GM21367 (cell line): ENCODE data around the gene PDPK1.
"Not testable (repeated sequence)": the region's sequence is repeated elsewhere in the genome, so short reads cannot be mapped to it uniquely, and the experiment has no call there.

Source experiments
- ATAC-seq: cut with Tn5 transposase; IDR thresholded peaks from one replicate; pipeline ENCODE4 v1.9.1; 2021; ENCODE audit not compliant: unreplicated experiment

Gene PDPK1

DNA sequence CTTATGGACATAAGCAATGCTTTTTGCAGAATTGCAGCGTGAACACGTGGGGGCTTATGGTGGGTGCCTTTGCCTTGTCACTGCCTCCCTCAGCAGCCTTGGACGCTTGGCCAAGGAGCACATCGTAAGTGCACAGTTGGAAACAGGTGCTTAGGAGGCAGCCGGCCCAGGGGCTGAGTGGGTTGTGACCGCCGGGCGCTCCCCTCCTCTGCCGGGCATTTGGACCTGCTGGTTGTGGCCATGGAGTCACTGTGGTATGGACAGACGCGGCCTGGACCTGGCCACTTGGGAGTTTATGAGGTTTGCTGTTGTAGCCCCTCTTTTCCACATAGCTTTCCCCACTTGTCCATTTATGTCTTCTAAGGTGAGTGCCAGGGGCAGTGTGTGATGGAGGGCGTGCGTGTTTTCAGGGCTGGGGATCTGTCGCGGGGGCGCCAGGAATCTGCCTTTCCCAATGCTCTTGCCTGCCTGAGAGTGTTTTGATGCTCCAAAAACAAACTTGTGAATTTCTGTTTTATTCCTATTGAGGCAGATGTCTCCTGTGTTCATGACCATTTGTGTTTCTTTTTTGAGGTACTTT lies 49.2 kb downstream of the PDPK1 start:
- no peak for ATAC-seq

DNA sequence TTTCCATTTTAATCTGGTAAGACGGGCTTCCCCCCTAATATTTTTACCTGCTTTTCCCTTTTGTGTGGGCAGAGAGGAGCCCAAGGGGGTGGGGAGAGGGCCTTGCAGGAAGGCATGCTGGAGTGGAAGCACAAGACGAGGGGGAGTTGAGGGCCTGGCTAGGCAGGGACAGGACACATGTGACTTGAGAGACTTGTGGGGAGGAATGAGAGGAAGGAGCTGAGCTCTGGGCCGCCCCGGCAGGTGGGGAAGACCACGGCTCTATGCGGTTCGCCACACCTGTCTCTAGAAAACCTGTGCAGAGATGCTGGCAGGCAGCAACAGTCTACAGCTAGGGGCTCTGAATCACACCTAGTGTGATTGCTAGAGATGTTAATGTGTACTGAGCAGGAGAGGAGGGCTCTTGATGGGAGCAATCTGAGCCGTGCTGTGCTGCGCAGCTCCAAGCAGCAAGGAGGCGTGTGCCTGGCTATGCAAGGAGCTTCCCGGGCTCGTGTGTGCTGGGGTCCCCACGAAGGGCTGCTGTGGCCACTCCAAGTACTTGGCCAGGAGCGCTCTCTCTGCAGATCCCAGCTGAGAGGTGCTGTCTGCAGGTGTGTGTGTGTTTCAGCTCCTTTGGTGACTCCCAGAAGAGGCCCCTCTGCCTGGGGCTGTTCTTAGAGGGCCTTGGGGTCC lies 50.2 kb downstream of the PDPK1 start:
- ATAC-seq: no peak

DNA sequence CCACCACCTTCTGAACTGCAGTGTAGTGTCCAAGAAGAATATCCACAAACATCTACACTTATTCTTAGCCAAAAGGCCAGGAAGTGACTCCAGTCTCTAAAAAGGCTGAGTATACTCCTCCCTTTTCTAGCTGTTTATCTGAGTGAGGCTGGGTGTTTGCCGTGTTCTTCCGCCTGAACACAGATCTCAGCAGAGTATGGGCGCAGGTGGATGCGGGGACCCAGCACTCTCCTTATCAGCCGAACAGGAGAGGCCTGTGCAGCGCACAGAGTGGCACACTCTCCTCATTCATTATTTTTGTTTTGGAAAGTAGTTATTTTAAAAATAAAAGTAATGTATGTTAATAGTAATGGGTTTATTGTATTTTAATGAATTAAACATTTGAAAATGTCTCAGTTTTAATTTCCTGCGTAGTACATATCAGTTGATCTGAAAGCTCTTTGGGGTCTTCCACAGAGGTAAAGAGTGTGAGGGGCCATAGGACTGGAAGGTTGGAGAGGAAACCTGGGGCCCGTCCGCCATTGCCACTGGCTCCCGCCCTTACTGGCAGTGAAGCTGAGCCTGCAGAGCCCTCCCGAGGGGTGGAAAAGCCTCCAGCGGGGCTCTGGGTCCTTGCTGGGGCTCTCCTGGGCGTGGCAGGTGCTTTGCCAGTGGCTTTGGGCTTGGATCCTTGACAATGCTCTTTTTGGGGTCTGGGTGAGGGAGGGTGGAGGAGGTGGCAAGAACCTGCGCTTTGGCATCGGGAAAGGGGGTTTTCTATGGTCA lies 53.8 kb downstream of the PDPK1 start:
- no peak for ATAC-seq

DNA sequence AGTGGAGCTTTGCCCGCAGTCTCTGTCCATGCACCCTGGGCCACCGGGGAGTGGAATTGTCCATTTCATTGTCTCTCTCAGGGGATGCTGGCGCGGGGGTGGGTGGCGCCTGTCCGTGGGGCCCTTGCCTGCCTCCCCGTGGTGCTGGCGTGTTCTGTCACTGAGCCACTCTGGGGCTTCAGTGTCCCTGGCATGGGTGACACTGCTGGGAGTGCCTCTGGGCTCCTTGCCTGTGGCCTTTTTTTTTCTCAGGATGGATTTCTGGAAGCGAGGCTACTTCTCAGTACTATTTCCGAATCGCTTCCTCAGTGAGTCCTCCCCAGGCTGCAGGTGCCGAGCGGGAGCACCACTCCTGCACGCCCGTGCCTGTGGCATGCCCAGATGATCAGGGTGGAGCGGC lies 55.0 kb downstream of the PDPK1 start:
- no peak for ATAC-seq

DNA sequence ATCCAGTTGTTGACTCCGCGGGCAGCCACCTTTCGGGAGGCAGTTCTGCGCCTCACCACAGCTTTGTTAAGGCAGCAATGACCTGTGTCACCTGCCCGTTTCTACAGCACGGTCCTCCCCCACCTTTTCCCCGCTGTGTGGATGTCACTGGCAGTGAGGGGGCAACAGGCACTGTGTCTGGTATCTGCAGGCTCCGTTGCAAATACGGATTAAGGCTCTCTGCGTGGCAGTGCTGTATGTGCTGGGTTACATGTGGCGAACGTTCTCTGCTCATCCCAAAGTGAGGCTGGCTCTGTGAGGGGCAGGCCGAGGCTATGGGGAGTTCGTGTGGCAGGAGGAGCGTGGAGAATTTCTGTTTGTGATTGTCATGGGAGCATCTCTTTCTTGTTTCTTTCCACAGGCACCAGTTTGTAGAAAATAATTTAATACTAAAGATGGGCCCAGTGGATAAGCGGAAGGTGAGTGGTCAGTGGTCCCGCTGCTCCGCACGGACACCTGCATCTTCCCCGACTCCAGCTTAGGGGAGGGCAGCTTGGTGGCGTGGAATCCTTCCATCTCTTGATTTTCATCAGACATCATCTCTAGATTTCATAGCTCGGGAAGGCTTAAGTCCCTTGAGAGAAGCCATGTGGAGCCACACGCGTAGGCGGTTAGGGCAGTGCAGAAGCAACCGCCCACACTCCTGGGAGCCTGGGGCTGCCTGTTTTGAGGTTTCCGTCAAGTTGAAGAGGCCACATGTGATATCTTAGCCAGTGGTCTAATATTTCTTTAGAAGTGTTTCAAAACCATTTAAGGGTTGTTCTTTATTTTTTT lies 57.8 kb downstream of the PDPK1 start:
- ATAC-seq: no peak

DNA sequence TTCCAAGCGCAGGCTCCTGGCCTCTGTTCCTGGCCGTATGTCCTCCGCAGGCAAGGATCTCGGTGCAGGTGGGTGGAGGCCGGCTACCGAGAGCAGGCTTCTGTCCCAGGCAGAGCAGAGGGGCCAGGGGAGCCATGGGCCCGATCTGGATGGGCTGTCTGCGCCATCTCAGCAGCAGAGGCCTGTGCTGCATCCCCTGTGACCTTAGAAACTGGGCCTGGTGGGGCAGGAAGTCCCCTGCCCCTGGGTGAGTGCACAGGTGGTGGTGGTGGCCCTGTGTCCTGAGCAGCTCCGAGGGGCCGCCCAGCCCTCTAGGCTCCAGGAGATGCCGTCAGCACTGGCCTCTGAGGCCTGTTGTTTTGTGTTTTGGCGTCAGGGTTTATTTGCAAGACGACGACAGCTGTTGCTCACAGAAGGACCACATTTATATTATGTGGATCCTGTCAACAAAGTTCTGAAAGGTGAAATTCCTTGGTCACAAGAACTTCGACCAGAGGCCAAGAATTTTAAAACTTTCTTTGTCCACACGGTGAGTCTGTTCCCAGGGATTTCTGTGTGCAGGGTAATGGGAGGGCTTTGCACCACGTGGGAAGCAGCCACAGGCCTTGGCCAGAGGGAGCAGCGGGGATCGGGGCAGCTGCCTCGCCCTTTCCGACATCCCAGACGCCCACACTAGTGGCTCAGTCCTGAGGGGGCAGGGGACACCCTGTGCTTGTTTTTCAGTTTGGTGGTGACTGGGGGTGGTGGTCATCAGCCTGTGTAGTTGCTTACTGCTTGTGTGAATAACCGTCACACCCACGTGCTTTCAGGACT lies 59.1 kb downstream of the PDPK1 start:
- ATAC-seq: no peak

DNA sequence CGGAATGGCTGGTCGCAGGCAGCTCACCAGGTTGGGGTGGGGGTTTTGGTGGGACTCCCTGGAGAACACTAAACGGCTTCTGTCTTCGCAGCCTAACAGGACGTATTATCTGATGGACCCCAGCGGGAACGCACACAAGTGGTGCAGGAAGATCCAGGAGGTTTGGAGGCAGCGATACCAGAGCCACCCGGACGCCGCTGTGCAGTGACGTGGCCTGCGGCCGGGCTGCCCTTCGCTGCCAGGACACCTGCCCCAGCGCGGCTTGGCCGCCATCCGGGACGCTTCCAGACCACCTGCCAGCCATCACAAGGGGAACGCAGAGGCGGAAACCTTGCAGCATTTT lies 59.7 kb downstream of the PDPK1 start:
- ATAC-seq: no peak

DNA sequence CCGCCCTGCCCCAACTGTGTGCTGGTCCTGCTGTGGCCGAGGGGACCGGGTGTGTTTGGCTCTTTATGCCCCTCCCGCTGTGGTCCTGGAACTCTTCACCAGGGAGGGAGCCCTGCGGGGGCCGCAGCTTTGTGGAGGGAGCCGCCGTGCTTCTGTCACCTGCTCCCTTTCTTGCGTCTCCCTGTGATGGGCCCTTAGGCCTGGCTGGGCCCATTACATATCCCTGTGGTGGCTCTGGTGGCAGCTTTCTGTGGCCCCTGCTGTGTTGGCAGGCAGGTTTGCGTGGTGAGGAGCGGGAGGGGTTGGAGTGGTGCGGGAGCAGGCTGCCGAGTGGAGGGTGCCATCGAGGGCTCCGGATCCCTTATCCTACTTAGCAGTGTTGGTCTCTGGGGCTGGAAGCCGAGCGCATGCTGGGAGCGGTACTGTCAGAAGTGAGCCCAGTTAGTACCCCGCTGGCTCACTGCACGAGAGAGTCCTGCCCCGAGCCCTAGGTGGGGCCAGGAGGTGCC lies 60.4 kb downstream of the PDPK1 start:
- no peak for ATAC-seq

DNA sequence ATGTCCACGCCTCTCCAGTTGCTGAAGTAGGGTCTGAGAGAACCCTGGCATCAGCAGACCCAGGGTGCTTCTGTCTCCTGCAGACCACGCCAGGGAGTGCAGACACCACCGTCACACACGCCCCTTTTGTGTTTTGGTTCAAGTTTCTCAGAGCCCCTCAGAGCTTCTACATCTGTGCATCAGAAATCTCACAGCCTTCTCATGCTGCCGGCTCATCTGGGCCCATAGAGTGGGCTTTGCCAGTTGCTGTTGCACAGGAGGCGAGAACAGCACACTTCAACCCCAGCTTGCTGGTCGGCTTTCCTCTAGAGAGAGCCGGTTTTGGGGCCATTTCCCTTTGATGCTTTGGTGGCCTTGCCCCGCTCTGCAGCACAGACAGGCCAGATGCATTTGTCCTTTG lies 60.9 kb downstream of the PDPK1 start:
- ATAC-seq: no peak

DNA sequence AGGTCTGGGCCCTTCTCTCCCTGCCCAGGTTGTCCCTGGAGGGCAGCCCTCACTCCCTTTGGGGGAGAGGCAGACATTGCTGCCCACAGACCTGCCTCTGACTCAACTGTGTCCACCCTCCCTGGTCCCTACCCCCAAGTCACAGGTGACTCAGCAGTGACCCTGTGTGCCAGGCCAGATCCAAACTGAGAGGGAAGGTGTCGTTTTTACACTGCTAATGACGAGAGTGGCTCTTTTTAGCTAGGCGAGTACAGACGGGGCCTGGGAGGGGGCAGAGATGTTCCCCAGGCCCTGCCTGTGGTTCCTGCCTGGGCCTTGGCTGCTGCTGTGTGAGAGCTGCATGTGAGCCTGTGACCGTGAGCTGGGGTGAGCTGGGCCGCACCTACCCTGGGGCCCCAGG lies 61.3 kb downstream of the PDPK1 start:
- not testable (repeated sequence) for ATAC-seq

DNA sequence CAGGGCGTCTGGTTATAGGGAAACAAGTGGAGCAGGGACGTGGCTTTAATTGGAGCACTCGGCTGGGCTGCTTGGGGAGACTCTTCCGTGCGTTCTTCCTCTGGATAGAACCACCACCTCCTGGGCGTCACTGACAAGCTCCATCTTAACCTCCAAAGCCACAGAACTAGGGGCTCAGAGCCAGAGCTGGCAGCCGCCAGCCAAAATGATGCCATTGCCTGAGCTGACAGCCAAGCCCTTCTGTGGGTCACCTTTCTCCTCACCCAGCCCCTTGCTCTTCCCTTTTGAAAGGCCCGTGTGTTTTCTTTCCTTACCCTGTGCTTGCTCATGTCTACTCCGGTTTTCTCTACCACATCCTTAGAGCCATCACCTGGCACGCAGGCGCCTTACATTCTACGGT lies 62.0 kb downstream of the PDPK1 start:
- not testable (repeated sequence) for ATAC-seq

DNA sequence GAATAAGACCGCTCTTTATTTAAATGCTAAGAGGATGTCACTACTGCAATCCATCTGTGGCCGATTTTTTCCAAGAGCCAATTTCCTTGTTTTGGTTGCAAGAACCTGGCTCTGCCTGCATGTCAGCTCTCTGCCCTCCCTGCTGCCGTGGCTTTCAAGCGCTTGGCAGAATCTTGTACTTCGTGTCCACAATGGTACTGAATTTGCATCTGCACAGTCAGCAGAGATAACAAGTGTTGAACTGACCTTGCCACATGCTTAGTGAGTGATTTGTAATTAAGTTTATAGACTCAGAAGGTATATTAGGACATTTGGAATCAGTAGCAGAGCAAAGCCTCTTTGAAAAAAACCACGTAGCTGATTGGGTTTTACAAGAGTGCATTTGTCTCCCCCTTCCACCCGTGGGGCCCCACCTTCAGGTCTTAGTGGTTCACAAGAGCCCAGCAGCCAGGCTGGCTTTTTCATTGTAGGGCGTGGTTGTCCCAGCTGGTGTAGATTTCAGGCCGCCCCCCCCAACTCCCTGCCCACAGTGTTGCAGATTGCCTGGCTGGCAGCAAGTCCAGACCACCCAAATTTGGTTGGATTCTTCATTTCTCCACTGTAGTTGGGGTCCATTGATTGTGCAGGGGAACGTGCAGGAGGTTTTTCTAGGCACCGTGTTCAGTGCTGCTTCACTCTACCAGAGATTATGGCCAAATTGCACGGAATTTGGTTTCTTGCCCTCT lies 63.6 kb downstream of the PDPK1 start:
- not testable (repeated sequence) for ATAC-seq

DNA sequence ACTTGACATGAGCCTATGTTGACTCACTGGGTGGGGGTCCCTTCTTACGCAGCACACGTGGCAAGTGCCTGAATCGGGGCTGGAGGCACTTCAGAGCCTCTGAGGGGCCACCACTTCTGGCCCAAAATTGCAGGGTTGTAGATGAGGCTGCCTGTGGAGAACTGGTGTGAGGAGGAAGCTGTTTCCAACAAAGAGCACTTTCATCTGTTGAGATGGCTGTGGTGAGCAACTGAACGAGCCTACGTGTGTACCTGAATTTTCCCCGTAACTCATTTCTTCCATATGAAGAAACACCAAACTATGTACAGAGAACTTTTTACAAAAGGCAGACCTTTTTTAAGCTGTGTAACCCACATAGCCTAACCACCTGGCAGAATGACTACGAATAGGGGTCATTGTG lies 64.4 kb downstream of the PDPK1 start:
- not testable (repeated sequence) for ATAC-seq

DNA sequence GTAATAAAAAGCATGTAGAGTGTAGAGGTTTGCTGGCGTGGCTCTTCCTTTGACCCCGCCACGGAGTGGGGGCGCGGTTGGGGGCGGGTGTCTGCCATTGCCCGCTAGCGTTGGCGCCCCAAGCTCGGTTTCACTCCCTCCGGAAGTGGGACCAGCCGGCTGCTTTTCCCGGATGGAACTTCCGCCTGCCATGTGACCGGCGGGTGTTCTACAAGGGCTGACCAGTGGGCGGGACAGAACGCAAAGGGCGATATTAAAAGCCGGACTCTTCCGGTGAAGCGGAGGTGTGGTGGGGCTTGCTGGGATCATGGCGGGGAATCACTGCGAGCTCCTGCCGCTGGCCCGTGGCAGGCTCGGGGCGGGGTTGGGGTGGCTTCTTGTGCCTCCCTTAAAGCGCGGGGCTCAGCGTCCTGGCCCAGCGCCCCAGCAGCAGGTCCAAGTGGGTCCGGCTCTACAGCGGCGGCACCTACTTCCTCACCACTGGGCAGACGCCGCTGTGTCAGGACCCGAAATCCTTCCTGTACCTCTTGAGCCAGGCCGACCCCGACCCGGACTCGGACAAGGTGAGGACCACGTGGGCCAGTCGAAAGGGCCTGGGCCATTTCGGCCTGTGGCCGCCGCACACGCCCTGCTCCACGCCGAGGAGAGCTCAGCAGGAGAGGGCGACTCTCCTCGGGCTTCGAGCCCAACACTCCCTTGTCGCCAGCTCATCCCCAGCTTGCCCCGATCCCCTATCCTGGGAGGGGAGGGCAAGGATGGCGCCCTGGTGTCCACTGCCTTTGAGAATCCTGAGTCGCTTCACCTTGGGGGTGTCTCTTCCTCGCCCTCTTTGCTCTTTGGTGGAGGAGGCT lies 65.6 kb downstream of the PDPK1 start:
- ATAC-seq: peak; percentile 44

DNA sequence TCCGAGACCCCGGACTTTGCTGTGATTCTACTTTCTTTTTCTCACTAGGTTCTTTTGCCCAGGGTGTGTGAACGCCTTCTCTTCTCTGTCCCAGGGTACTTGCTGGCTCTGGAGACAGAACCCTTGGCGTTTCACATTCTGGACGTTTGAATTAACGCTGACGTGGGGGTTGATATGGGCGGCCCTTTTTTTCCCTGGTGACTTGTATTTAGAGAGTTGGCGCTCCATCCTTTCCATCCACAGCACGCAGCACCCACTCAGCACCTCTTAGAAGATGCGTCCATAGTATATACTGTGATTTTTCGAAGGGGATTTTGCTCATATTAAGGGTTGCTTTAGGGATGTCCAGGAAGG lies 66.2 kb downstream of the PDPK1 start:
- ATAC-seq: not testable (repeated sequence)

DNA sequence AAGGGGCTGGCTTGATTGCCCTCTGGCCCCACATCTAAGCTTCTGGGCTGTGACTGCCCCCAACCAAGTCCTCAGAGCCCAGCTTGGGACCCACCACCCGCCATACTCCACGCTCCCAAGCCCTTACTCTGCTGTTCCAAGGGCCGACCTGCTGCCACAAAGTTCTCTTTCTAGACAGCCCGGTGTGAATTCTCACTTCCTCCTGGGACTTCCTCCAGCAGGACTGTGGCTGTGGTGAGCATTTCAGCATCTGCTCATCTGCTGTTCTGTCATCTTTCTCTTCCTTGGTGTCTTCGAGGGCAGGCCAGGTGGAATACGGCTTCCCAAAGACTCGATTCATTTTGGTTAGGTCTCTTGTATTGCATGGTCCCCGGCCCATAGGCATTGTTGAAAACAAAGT lies 69.0 kb downstream of the PDPK1 start:
- not testable (repeated sequence) for ATAC-seq

DNA sequence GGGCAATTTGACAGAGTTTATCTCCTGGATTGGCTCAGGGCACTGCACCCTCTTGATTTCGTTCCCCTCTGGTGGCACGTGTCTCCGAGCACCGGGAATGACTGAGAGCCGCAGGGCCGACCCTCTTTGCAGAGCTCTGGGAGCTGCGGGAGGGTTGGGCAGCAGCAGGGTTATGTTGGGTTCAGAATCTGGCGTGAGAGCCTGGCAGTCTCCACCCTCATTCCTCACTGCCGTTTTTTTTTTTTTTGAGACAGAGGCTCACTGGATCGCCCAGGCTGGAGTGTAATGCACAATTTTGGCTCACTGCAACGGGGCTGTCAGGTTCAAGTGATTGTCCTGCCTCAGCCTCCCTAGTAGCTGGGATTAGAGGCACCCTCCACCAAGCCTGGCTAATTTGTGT lies 71.5 kb downstream of the PDPK1 start:
- not testable (repeated sequence) for ATAC-seq

DNA sequence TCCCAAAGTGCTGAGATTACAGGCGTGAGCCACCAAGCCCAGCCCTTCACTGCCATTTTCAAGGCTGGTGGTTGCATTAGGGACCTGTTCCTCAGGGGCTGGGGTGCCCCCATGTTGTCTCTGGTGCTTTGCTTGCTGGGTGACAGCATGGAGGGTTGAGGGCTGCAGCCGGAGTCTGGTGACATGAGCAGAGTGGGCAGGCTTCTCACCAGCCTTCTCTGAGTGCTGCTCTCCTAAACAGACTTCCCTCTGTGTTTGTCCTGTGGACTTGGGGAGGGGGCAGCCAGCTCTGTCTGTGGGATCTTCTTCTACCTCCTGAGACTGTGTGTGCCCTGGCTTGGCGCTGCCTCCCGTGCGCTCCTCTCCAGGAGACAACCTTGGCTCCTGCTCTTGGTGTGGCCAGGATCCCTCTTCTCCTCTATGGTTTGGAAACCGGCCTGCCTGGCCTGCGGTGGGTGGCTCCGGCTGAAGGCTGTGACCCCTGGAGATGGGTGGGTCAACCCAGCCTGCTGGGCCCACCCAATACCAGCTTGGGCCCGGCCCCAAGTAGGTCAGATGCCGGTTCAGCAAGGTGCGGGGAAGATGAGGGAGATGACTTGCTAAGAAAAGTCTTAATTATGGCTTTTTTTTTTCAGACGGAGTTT lies 72.1 kb downstream of the PDPK1 start:
- no peak for ATAC-seq
